ENCODE measurements around the gene TBXA2R. TPM values are rescaled to one million over a fixed set of nuclear protein-coding genes. Genes with fewer than 3 reads are reported as not detected.

Gene TBXA2R
- total RNA-seq, 1 experiment from 2014 or later = not detected

- no peak for DNase-seq
- no peak overlapping the region for H3K4me3 ChIP-seq
- ChIA-PET CTCF (no interaction called here), POLR2A (ENCODE audit: unreplicated experiment) (no interaction called here)
- H3K4me1 ChIP-seq (replicated peaks; ENCODE audit: insufficient read depth) = no peaks in the 10 kb centered on the region
- H4K20me1 ChIP-seq (ENCODE audit: insufficient read depth) = no peaks in the 10 kb centered on the region
- H2AFZ ChIP-seq = no peak overlapping the region
- H3K79me2 ChIP-seq (ENCODE audit: low read depth) = no peaks in the 10 kb centered on the region
- no peak overlapping the region for H3K27ac ChIP-seq
- no peaks in the 10 kb centered on the region for H3F3A ChIP-seq (ENCODE audit: insufficient read depth, low read depth)
- no peaks in the 10 kb centered on the region for H3K9me3 ChIP-seq (ENCODE audit: insufficient read depth, low read depth)
- no peaks in the 10 kb centered on the region for H3K9me2 ChIP-seq (ENCODE audit: insufficient read depth)
- no peaks in the 10 kb centered on the region for H3K27me3 ChIP-seq (ENCODE audit: insufficient read depth, low read depth)
- TF ChIP-seq EZH2 (IDR thresholded peaks at IDR 0.05; ENCODE audit: low read depth) (no peak), CTCF (conservative IDR thresholded peaks at IDR 0.05) (peak; percentile 33; the same call in 1 of the 2 replicates)
- no peak overlapping the region for H3K4me2 ChIP-seq
- intact Hi-C loops (cut with micrococcal nuclease; ENCODE audit: unreplicated experiment) = no loop called here
- no peaks in the 10 kb centered on the region for H3K36me3 ChIP-seq (ENCODE audit: low read depth)
- BruUV-seq (replicated peaks) = no TSS peak
These were observed 6.9 kb downstream of the TBXA2R start for GRCh38 chr19:3599776-3600187.

GRCh38 chr19:3595521-3596061 is 11.1 kb downstream of the TBXA2R start:
- H3F3A ChIP-seq (ENCODE audit: insufficient read depth, low read depth) = peaks cover 3% of the 10 kb centered on the region; the same call in 1 of the 2 replicates
- no peaks in the 10 kb centered on the region for H3K9me2 ChIP-seq (ENCODE audit: insufficient read depth)
- H3K9me3 ChIP-seq (ENCODE audit: insufficient read depth, low read depth) = no peaks in the 10 kb centered on the region
- no peak overlapping the region for H3K4me2 ChIP-seq
- CTCF ChIA-PET = no interaction called here
- DNase-seq = no peak
- H3K36me3 ChIP-seq (ENCODE audit: low read depth) = no peaks in the 10 kb centered on the region
- H3K27ac ChIP-seq = no peak overlapping the region
- POLR2A ChIA-PET (ENCODE audit: unreplicated experiment) = no interaction called here
- no peak overlapping the region for H2AFZ ChIP-seq
- intact Hi-C loops (cut with micrococcal nuclease; ENCODE audit: unreplicated experiment) = no loop called here
- no peaks in the 10 kb centered on the region for H3K4me1 ChIP-seq (replicated peaks; ENCODE audit: insufficient read depth)
- no peaks in the 10 kb centered on the region for H4K20me1 ChIP-seq (ENCODE audit: insufficient read depth)
- TF ChIP-seq EZH2 (IDR thresholded peaks at IDR 0.05; ENCODE audit: low read depth) (no peak), CTCF (conservative IDR thresholded peaks at IDR 0.05) (no peak)
- H3K4me3 ChIP-seq = no peak overlapping the region
- BruUV-seq (replicated peaks) = no TSS peak
- no peaks in the 10 kb centered on the region for H3K79me2 ChIP-seq (ENCODE audit: low read depth)
- peaks cover 13% of the 10 kb centered on the region; the same call in 1 of the 2 replicates for H3K27me3 ChIP-seq (ENCODE audit: insufficient read depth, low read depth)

- TF ChIP-seq EZH2 (IDR thresholded peaks at IDR 0.05; ENCODE audit: low read depth) (no peak), CTCF (conservative IDR thresholded peaks at IDR 0.05) (no peak)
- Histone ChIP-seq H3K9me3 (ENCODE audit: insufficient read depth, low read depth) (no peaks in the 10 kb centered on the region), H3K27ac (no peak overlapping the region), H4K20me1 (ENCODE audit: insufficient read depth) (no peaks in the 10 kb centered on the region), H3F3A (ENCODE audit: insufficient read depth, low read depth) (peaks cover 3% of the 10 kb centered on the region; the same call in 1 of the 2 replicates), H3K9me2 (ENCODE audit: insufficient read depth) (no peaks in the 10 kb centered on the region), H2AFZ (no peak overlapping the region), H3K4me2 (no peak overlapping the region), H3K27me3 (ENCODE audit: insufficient read depth, low read depth) (peaks cover 13% of the 10 kb centered on the region; the same call in 1 of the 2 replicates), H3K36me3 (ENCODE audit: low read depth) (no peaks in the 10 kb centered on the region), H3K4me1 (replicated peaks; ENCODE audit: insufficient read depth) (no peaks in the 10 kb centered on the region), H3K4me3 (no peak overlapping the region), H3K79me2 (ENCODE audit: low read depth) (no peaks in the 10 kb centered on the region)
- CTCF ChIA-PET = no interaction called here
- POLR2A ChIA-PET (ENCODE audit: unreplicated experiment) = no interaction called here
- intact Hi-C loops (cut with micrococcal nuclease; ENCODE audit: unreplicated experiment) = no loop called here
- BruUV-seq (replicated peaks) = no TSS peak
- DNase-seq = no peak
These were observed 13.5 kb downstream of the TBXA2R start for GRCh38 chr19:3593156-3593555.

Data from PC-9 (cell line).